ENCODE data around the gene TCERG1L.

The TCERG1L gene

GRCh38 chr10:131222986-131223385, 88.5 kb downstream of the TCERG1L start:
- DNase-seq = no peak

- DNase-seq = no peak
These were observed 89.8 kb downstream of the TCERG1L start for GRCh38 chr10:131221632-131222277.

- DNase-seq = no peak
These were observed 90.8 kb downstream of the TCERG1L start for GRCh38 chr10:131220601-131221171.

- no peak for DNase-seq
These were observed 91.5 kb downstream of the TCERG1L start for GRCh38 chr10:131219955-131220489.

- DNase-seq = no peak
These were observed 92.0 kb downstream of the TCERG1L start for GRCh38 chr10:131219584-131219886.

GRCh38 chr10:131218811-131219583, 92.5 kb downstream of the TCERG1L start:
- no peak for DNase-seq

- no peak for DNase-seq
These were observed 94.8 kb downstream of the TCERG1L start for GRCh38 chr10:131216681-131217230.

- no peak for DNase-seq
These were observed 95.7 kb downstream of the TCERG1L start for GRCh38 chr10:131215776-131216175.

GRCh38 chr10:131214521-131215244, 96.8 kb downstream of the TCERG1L start:
- DNase-seq = no peak

- DNase-seq = no peak
These were observed 97.6 kb downstream of the TCERG1L start for GRCh38 chr10:131213741-131214505.

- DNase-seq = no peak
These were observed 98.7 kb downstream of the TCERG1L start for GRCh38 chr10:131212763-131213325.

- no peak for DNase-seq
These were observed 99.4 kb downstream of the TCERG1L start for GRCh38 chr10:131211965-131212619.

- DNase-seq = no peak
These were observed 100.0 kb downstream of the TCERG1L start for GRCh38 chr10:131211559-131211958.

- DNase-seq = no peak
These were observed 100.4 kb downstream of the TCERG1L start for GRCh38 chr10:131211146-131211545.

GRCh38 chr10:131210181-131210580, 101.3 kb downstream of the TCERG1L start:
- no peak for DNase-seq

GRCh38 chr10:131207584-131208532, 103.7 kb downstream of the TCERG1L start:
- DNase-seq = no peak

- no peak for DNase-seq
These were observed 104.3 kb downstream of the TCERG1L start for GRCh38 chr10:131207176-131207575.

- DNase-seq = no peak
These were observed 105.2 kb downstream of the TCERG1L start for GRCh38 chr10:131206111-131206995.

GRCh38 chr10:131205556-131205955, 106.0 kb downstream of the TCERG1L start:
- DNase-seq = no peak

Measured in hippocampal formation (tissue), 2 donors.